ENCODE results near the gene NDC1. TPM values are rescaled to one million over a fixed set of nuclear protein-coding genes. Genes with fewer than 3 reads are reported as not detected.

Gene NDC1
- total RNA-seq, 1 donor from 2014 or later, result 94.3 TPM

DNA sequence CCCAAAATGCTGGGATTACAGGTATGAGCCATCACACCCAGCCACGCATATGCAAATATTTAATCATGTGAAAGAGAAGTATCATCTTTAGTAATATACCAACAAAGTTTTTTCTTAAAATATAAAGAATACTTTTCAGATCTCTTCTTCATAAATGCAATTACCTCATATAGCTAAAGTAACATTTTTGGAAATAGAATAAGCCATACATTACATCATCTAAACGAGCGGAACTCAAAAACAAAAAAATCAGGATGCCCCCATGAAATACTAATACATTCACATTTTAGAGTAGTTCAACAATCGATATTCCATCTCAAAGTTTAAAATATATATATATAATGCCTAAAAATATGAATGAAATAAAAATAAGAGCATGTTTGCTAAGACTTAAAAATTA is 4.7 kb downstream of the NDC1 start:
- H3K4me3 ChIP-seq, result no peak overlapping the region
- no peak overlapping the region for H3K4me3 Mint-ChIP-seq
- H3K27me3 ChIP-seq, result no peaks in the 10 kb centered on the region
- H3K9me3 ChIP-seq (ENCODE audit: low read depth), result no peaks in the 10 kb centered on the region
- H2AFZ ChIP-seq (replicated peaks), result no peak overlapping the region
- H3K4me1 Mint-ChIP-seq, result peaks cover 10% of the 10 kb centered on the region
- peaks cover 68% of the 10 kb centered on the region for H3K79me2 ChIP-seq (ENCODE audit: low read depth)
- no peak overlapping the region for H3K4me2 ChIP-seq
- H3K4me1 ChIP-seq, result peaks cover 5% of the 10 kb centered on the region
- H3F3A ChIP-seq (ENCODE audit: low read depth), result peaks cover 7% of the 10 kb centered on the region
- no peaks in the 10 kb centered on the region for H3K9me3 Mint-ChIP-seq
- H3K27me3 Mint-ChIP-seq (ENCODE audit: insufficient read depth, low read depth), result no peaks in the 10 kb centered on the region
- no peak overlapping the region for H3K27ac ChIP-seq
- no peaks in the 10 kb centered on the region for H4K20me1 ChIP-seq (ENCODE audit: low read depth)
- peaks cover 8% of the 10 kb centered on the region for H3K36me3 Mint-ChIP-seq
- no peak overlapping the region for H3K27ac Mint-ChIP-seq
- H3K36me3 ChIP-seq, result no peaks in the 10 kb centered on the region
- DNase-seq (ENCODE audit: low spot score), result no peak
- TF ChIP-seq EZH2 (IDR thresholded peaks at IDR 0.05), result no peak
- TF ChIP-seq EZH2phosphoT487 (IDR thresholded peaks at IDR 0.05), result no peak
- TF ChIP-seq, protein P1, sequence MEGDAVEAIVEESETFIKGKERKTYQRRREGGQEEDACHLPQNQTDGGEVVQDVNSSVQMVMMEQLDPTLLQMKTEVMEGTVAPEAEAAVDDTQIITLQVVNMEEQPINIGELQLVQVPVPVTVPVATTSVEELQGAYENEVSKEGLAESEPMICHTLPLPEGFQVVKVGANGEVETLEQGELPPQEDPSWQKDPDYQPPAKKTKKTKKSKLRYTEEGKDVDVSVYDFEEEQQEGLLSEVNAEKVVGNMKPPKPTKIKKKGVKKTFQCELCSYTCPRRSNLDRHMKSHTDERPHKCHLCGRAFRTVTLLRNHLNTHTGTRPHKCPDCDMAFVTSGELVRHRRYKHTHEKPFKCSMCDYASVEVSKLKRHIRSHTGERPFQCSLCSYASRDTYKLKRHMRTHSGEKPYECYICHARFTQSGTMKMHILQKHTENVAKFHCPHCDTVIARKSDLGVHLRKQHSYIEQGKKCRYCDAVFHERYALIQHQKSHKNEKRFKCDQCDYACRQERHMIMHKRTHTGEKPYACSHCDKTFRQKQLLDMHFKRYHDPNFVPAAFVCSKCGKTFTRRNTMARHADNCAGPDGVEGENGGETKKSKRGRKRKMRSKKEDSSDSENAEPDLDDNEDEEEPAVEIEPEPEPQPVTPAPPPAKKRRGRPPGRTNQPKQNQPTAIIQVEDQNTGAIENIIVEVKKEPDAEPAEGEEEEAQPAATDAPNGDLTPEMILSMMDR (IDR thresholded peaks at IDR 0.05), result no peak
- H3K9ac ChIP-seq, result no peak overlapping the region

DNA sequence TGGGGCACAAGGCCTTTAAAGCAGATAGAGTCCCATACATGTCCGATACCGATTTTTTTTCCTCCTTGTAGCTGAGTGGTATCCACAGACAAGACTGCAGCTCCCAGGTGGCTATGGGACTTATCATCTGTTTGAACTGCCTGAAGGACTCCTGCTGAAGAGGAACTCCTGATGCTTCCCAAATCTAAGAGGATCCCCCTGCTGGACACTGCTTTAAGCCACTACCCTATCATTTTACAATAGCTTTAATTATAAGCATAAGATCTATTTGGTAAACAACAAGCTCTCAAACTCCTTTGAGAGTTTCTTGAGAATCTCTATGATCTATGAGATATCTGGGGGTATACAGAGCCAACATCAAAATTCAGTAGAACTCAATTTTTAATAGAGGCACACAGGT is 11.7 kb downstream of the NDC1 start:
- DNase-seq (ENCODE audit: low spot score), result peak; percentile 6
- Mint-ChIP-seq H3K27me3 (ENCODE audit: insufficient read depth, low read depth) (no peaks in the 10 kb centered on the region), H3K4me3 (no peak overlapping the region), H3K4me1 (no peaks in the 10 kb centered on the region), H3K9me3 (no peaks in the 10 kb centered on the region), H3K27ac (no peak overlapping the region), H3K36me3 (peaks cover 13% of the 10 kb centered on the region)
- Histone ChIP-seq H3K27me3 (no peaks in the 10 kb centered on the region), H3K9ac (no peak overlapping the region), H2AFZ (replicated peaks) (no peak overlapping the region), H3K4me1 (no peaks in the 10 kb centered on the region), H3K27ac (no peak overlapping the region), H3K4me2 (no peak overlapping the region), H3K36me3 (peaks cover 5% of the 10 kb centered on the region), H3K4me3 (no peak overlapping the region), H3F3A (ENCODE audit: low read depth) (no peaks in the 10 kb centered on the region), H3K79me2 (ENCODE audit: low read depth) (peaks cover 3% of the 10 kb centered on the region), H3K9me3 (ENCODE audit: low read depth) (no peaks in the 10 kb centered on the region), H4K20me1 (ENCODE audit: low read depth) (peaks cover 3% of the 10 kb centered on the region)
- TF ChIP-seq EZH2 (IDR thresholded peaks at IDR 0.05), result no peak
- TF ChIP-seq, protein P1 (IDR thresholded peaks at IDR 0.05), result peak; percentile 25

DNA sequence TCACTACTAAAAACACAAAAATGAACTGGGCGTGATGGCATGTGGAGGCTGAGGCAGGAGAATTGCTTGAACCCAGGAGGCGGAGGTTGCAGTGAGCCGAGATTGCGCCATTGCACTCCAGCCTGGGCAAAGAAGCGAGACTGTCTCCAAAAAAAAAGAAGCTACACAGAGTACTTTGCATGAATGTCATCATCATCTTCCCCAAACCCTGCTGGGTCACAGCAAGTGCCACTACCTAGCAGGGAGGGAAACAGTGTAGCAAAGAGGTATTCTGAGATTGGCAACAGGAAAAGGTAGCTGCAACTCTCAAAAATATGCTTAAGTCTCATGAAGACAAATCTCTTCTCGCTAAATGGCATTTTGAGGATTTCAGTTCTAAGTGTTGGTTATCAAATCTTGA is 12.8 kb downstream of the NDC1 start:
- no peak overlapping the region for H3K4me2 ChIP-seq
- H2AFZ ChIP-seq (replicated peaks), result no peak overlapping the region
- H4K20me1 ChIP-seq (ENCODE audit: low read depth), result peaks cover 3% of the 10 kb centered on the region
- H3K27me3 Mint-ChIP-seq (ENCODE audit: insufficient read depth, low read depth), result no peaks in the 10 kb centered on the region
- no peak overlapping the region for H3K27ac Mint-ChIP-seq
- TF ChIP-seq, protein P1 (IDR thresholded peaks at IDR 0.05), result no peak
- TF ChIP-seq EZH2 (IDR thresholded peaks at IDR 0.05) (no peak), EZH2phosphoT487 (IDR thresholded peaks at IDR 0.05) (no peak)
- H3K36me3 Mint-ChIP-seq, result peaks cover 13% of the 10 kb centered on the region
- H3K4me3 Mint-ChIP-seq, result no peak overlapping the region
- H3K9ac ChIP-seq, result no peak overlapping the region
- H3K4me1 Mint-ChIP-seq, result no peaks in the 10 kb centered on the region
- H3K9me3 ChIP-seq (ENCODE audit: low read depth), result no peaks in the 10 kb centered on the region
- no peaks in the 10 kb centered on the region for H3K9me3 Mint-ChIP-seq
- DNase-seq (ENCODE audit: low spot score), result no peak
- H3K4me1 ChIP-seq, result no peaks in the 10 kb centered on the region
- no peak overlapping the region for H3K4me3 ChIP-seq
- no peak overlapping the region for H3K27ac ChIP-seq
- no peaks in the 10 kb centered on the region for H3F3A ChIP-seq (ENCODE audit: low read depth)
- H3K79me2 ChIP-seq (ENCODE audit: low read depth), result no peaks in the 10 kb centered on the region
- H3K36me3 ChIP-seq, result peaks cover 5% of the 10 kb centered on the region
- H3K27me3 ChIP-seq, result no peaks in the 10 kb centered on the region
